ENCODE measurements around the gene TRAM2.

The TRAM2 gene

DNA sequence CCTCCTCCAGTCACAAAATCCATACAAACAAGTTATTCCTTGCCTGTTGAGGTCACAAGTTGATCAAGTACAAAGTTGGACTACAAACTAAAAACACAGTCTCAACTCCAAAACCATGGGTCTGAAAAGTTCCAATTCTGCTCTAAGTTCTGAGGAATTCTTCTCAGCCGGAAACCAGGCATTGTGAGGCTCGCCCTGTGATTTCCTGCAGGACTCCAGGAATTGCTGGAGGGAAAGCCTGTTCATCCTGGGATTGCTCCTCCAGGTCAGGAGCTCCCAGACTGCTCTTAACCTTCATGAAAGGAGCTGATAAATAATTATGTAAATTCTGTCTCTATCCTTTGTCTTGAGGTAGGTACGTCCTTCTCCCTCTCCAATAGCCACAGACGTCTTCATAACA, 8.5 kb downstream of the TRAM2 start:
- DNase-seq (ENCODE audit: low read depth), result no peak

DNA sequence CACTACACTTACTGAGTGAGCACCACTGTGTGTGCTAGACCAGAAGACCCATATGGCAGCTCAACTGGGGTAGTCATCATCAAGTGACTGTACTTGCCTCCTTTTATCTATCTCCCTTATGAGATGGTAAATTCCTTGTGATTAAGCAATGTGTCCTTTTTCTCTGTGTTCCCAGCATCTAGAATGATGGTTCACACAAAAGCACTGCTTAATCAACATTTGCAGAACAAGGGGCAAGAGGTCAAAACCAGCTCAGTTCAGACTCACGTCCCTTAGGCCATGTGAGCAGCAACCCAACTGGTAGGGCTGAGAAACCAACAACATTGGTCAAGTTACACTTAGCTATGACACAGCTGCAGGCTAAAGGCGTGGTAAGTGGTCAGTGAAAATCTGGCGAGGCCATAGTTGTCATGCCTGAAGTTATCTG, 10.0 kb downstream of the TRAM2 start:
- no peak for DNase-seq (ENCODE audit: low read depth)

DNA sequence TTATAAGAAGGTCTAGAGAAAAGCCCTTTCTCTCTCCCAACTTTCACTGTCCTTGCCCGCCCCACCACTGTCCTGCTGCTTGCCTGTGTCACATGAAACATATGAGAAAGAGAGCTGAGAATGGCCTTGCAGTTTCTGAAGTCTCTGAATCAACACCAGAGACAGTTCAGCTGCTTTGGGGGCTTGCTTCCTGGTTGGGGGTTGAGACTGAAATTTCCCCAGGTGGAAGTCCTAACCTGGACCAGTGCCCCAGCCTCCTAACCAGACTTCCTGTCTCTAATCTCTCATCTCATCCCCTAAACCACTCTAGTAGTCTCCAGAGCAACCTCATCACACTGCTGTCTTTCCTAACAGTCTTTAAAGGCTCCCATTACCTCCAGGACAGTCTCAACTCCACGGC, 10.7 kb downstream of the TRAM2 start:
- no peak for DNase-seq (ENCODE audit: low read depth)

DNA sequence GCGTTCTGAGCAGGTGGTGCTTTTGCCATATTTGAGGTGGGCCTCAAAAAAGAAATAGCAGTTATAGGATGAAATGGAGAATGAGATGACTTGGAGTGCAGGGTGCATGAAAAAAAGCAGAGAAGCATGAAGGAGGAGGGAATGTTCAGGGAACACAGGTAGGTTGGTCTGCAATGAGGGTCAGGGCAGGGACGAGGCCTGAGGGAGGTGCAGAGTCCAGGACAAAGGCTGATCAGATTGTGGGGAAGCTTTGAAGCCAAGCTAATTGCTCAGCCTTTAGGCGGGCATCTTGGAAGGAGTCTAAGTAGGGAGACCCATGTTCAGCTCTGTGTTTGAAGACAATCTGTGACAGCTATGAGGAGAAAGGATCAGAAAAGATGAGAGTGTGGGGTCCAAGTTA, 12.0 kb downstream of the TRAM2 start:
- DNase-seq (ENCODE audit: low read depth), result no peak

DNA sequence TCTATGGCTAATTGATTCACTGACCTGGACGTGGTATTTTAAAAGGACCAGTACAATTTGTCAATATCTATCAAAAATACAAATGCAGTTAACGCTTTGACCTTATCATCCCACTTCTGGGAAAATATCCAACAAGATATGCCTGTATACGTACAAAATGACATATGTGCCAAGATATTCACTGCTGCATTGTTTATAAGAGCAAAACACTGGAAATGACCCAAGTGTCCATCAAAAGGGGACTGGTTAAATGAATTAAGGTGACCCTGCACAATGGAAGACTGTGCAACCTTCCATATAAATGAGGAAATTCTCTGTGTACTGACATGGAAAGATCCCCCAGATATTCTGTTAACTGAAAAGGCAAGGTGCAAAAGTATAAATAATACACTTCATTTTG, 13.9 kb downstream of the TRAM2 start:
- DNase-seq (ENCODE audit: low read depth), result no peak

DNA sequence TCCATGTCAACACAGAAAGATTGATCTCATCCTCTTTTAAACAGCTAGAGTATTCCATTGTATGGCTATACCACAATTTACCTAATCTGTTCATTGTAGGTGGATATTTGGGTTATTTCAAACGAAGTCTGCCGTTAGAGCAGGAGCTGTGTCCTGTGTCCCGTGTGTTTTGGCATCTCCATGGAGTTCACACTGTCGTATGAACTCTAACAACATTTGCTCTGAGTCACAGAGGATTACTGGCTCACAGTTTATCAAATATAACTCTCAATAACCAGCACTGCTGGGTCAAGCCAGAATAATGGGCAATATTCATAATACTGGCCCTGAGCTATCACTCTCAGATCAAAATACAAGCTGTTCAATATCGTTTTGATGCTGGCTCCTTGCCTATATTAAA, 16.4 kb downstream of the TRAM2 start:
- DNase-seq (ENCODE audit: low read depth), result no peak

DNA sequence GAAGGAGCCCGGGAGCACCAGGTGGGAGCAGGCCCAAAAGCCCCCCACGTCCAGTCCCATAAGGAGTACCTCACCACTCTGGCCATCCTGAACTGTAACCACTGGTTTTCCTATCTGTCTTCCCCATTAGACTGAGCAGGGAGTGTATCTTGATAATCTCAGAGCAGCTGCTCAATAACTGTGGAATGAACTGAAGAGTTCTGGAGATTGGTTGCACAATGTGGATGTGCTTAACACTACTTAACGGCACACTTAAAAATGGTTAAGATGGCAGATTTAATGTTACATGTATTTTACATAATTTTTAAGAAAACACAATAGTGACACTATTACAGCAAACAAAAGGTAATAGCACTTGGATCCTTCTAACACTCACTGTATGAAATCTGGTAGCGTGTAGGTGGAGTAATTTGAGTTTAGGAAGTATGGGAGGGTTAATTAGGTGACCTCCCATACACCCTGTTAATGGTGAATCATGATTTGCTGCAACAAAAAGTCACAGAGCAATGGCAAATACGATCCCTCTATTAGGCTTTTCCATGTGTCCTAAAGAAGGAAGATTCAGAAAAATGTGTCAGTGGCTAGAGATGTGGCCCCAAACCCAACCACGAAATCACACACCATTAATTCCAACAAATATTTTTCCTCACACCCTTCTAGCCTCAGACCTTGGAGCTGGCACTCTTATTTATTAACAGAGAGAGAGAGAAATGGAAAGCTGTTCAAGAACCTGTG, 18.4 kb downstream of the TRAM2 start:
- no peak for DNase-seq (ENCODE audit: low read depth)

DNA sequence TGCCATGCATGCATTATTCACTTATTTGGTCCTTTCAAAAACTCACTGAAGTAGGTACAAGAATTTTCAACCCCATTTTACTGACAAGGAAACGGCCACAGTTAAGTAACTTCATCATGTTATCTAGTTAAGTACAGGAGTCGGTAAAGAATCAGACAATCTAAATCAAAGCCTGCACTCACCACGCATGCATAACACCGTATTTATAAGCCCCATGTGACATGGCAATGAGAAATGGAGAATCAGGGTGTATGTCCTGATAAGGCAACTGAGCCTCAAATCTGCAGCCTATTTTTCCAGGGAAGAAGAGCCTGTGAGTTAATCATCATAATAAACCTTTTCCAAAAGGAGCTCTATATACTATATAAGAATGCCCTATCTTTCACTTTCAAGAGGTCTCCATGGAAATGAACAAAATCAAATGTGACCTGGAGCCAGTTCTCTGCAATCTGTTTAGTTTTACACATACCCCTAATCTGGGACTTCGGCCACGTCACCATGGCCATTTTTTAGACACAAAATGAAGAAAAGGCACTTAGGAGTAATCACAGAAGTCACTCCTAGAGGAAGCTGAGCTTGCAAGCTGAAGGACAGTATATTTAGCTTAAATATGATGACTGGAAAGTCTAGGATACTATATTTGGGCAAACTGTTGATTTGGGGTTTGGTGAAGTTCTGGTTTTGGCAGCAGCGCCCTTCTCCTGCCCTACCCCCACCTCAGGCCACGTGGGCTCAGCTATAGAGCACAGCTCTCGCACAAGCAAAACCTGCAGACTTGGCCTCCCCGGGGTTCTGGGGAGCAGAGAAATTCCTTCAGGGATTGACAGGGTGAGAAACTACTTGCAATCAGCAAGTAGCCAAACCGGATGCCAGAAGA, 19.2 kb downstream of the TRAM2 start:
- DNase-seq (ENCODE audit: low read depth), result no peak

DNA sequence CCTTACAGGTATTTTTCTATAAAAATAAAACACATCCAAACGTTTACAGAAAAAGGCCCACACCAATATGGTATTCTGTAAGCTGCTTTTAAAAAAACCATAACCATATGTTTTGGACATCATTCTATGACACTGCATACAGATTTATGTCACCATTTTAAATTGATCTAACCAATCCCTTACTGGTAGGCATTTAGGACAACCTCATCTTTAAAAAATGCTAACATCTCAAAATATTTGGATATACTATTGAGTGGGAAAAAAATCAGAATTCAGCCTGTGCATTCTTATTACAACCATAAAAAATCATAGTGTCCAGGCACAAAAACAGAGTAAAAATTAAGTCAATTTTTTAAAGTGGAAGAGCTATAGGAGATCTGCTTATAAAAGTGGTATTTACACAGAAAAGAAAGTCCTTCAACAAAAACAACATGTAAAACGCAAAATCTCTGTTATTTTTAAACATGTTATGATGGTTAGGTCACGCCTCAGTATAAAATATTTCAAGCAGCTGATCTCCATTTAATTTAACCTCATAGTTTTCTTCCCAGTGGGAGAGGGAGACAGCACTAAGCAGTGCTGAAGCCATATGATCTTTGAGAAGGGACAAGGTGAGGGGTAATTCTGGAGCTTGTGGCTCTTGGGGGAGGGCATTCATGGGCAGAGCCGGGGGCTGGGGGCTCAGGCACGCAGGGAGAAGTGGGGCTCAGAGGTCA, 21.2 kb downstream of the TRAM2 start:
- no peak for DNase-seq (ENCODE audit: low read depth)

DNA sequence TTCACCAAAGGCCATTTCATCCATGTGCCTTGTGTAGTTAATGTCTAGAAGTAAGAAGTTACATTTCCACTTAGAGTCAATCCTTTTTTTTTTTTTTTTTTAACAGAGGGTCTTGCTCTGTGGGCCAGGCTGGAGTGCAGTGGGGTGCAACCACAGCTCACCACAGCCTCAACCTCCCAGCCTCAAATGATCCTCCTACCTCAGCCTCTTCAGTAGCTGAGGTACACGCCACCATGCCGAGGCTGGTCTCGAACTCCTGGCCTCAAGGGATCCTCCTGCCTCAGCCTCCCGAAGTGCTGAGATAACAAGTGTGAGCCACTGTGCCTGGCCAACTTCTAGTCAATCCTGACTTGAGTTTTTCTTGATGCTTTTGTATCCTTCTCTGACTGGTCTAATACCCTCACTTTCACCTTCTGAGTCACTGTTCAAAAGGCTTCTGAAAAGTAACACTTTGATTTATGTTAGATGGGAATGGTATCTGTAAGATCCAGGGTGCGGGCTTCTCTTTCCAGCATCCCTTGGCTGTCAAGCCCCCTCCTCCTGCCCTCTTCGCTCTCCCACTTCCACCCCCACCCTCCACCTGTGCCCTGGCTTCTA, 22.1 kb downstream of the TRAM2 start:
- no peak for DNase-seq (ENCODE audit: low read depth)

DNA sequence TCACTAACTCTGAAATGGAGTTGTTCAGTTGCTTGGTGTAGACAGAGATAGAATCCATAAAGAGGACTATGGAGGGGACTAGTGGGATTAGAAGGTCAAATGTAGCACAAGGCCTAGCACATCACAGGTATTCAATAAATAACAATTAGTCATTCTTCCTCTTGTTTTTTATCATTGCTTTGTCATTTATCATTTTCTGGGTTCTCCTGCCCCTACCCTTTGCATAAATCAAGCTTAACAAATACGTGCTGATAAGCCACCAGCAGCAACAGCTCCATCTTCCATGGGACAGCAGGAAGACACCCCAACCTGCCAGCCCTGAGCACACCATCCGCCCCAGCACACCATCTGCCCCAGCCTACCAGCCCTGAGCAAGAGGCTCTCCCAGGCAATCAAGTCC, 23.1 kb downstream of the TRAM2 start:
- DNase-seq (ENCODE audit: low read depth), result no peak

DNA sequence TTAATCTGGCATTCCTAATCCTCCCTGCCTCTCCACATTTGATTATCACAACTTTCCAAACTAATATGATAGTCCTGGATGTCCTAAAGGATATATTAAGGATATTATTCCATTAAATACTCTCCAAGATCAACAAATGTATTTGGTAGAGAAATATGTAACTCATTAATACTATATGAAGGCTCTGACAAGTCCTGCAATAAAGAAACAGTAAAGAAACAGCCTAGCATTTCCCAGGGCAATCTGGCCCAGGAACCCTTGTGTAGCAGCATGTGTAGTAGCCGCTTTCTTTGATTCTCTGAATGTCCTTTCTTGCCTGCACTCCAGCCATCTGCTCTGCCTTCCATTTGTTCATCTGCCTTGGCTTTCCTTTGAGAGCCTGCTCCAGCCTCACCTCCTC, 23.7 kb downstream of the TRAM2 start:
- DNase-seq (ENCODE audit: low read depth), result no peak

DNA sequence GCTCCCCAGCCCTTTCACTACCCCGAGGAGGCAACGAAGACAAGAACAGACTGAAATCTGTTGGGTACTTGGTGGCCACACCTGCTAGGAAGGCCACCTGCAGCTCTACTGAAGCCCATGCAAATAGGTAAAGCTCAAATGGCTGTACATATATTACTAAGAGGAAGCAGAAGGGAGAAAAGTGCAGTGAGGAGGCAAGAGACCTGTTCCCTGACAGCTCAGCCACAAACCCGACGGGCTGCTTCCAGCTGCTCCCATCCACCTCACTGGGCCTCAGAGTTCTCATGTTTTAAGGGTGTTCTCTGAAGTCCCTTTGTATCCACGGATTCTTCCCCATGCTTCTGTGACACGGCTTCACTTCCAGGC, 24.6 kb downstream of the TRAM2 start:
- no peak for DNase-seq (ENCODE audit: low read depth)

DNA sequence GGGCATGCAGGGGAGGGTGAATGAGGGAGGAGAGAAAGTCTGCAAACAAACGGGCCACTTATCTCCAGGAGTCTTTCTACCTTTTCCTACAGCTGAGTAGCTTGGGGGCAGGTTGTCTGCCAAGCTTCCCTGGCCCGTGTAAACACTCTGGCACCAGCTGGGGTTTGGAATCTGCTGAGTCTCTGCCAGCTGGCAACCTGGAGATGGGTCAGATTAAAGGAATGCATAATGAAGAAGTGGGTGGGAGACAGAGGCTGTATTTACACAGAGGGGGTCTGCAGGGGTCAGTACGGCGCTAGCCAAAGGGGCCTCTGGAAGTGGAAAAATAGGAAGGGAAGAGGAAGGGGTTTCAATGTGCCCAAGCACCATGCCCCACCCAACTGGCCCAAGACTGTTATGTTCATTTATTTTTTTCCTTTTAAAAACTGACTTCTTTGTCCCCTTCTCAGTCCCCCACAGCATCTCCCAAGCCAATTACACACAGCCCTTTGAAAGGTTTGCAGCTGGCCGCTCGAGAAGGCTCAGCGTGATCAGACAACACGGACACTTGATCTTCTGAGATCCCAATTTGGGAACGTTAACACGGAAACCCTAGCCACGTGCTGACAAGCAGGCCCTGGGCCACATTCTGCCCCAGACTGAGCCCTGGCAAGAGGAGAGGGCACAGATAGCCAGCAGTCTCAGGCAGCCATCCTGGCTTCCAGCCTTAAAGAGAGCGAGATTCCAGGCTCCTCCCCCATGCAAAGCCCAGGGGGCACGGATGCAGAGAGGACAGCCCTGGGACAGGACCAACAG, 25.2 kb downstream of the TRAM2 start:
- no peak for DNase-seq (ENCODE audit: low read depth)

DNA sequence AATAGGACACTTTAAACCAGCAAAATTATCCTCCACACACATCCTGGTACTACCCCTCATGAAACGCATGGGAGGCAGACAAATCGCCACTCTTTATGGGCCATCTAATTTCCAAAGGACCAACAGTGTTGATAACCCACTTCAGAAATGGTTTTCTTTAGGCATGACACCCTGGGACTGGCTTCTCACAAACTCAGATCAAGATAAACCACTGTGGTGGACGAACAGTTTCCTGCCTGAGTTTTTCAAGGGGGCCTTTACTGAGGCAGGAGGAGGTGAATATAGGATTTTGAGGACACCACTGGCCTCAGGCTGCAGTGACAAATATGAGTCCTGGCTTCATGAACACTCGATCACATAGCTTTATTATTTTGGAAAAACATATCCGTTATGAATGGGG, 26.0 kb downstream of the TRAM2 start:
- DNase-seq (ENCODE audit: low read depth), result no peak

DNA sequence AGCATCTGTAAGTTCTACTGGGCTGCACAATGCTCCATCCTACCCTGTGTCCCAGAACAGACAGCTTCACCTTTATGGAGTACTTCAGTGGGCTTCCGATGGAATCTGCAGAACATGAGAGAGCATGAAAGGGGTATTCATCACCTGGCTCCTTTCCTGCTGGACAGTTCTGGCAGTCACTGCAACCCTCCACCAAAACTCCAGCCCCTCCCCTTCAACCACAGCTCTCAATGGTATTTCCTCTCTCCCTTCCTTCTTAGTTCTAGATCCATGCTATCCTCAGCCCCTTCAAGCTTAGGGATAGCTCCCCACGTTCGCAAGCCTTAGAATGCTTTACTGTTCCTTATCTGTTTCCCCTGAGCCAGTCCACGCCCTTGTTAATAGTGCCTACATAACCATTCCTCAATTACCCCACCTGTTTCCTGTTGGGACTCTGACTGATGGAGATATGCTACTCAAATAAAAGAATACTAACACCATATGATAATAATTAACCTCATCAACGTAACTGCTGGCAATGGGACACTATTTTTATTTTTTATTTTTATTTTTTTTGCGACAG, 26.8 kb downstream of the TRAM2 start:
- no peak for DNase-seq (ENCODE audit: low read depth)

DNA sequence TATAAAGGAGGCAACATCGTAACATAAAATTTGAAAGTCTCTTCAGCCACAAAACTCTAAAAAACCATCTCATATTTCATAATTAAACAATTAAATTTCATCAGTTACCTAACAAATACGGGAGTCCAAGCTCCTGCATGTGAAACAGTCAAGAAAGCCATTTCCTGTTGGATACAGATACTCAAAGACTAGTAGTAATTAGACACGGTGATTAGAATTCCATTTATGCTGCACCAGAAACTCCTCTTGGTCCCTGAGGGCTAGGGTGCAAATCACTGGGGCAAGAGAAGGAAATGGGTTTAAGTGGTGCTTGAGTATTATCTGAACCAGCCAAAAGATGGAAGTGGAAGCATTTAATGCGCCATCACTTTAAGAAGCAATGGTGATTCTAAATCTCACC, 27.4 kb downstream of the TRAM2 start:
- DNase-seq (ENCODE audit: low read depth), result no peak

DNA sequence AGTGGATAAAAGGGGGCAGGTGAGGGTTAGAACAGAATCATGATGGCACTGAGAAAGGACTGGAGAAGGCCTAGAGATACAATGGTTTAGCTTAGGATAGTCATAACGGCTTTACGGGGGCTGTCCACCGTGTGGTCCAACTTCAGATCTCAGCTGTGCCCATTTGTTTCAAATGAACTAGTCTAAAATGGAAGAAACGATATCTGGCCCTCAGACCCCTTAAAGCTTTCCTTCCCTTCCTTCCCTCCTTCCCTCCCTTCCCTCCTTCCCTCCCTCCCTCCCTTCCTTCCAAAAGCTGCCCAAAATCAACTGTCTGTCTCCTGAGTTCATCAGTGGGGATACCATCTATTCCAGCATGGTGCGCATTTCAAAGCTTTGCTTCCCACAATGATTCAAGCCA, 27.9 kb downstream of the TRAM2 start:
- DNase-seq (ENCODE audit: low read depth), result no peak

DNA sequence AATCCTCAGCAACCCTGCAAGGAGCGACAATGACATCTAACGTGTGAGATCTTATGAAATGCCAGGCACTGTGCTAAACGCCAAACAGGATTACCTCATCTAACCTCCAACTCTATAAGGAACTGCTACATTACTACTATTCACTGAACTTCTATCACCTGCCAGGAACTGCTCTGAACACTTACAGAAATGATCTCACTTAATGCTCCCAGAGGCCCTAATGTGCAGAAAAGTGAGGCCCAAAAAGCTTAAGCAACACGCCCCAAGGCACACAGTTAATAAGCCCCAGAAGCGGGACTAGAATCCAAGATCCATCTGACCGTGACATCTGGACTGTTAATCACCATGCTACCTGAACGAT, 28.5 kb downstream of the TRAM2 start:
- DNase-seq (ENCODE audit: low read depth), result no peak

DNA sequence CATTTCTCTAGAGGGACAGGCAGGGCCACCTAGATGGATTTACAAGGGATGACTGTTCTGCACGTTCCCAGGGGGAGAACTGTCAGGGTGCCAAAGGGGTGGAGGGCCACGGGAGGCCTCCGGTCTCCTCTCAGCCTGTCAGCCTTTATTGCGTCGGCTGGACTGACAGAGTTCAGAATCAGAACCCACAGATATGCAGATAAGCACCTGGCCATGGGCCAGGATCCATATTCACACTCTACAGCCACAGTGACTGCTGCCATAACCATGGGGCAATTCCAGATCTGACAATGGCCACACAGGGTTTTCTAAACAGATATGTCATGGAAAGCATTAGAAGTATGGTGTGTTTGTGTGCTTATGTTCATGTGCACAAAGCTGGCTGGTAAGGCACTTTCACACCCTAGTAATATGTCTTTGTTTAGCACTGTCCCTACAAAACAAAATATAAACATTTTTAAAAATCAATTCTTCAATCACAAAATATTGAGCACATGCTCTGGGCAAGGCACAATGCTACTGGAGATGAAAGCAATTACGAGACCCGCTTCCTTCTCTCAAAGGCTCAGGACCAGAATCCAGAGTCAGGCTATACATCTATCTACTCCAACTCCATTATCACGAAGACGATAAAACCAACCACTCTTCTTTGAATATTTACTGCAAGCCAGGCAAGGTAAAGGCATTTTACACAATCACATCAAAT, 29.1 kb downstream of the TRAM2 start:
- DNase-seq (ENCODE audit: low read depth), result no peak

DNA sequence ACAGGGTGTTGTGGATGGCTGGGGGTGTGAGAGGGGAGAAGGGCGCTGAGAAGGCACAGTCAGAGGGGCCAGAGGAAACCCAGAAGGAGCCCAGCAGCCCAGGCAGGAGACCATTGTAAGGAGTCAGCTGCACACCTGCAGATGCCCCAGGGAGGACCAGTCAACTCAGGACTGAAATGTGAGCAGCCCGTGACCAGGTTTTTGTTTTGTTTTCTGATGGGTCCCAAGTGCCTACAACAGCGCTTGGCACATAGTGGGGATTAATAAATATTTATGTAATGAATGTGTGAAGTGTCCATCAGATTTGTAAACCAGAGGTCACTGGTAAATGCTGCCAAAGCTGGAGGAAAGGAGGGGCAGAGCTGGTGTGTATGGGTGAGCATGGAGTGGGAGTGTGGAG, 30.2 kb downstream of the TRAM2 start:
- no peak for DNase-seq (ENCODE audit: low read depth)
